Fibroblast of skin of left quadriceps (primary cell): Measurements from ENCODE around the gene RNF32.

Experiments used
- DNase-seq, 2 experiments: peaks; one replicate each; pipeline ENCODE4 v3.0.0-alpha.2; 2013; ENCODE audit warnings: low read depth in 2 of 2

RNF32 gene

GRCh38 chr7:156640257-156640948, at the start of gene RNF32:
RNF32 (plus strand) TSS chr7:156640774; CDS start chr7:156643878, 3,104 bp downstream.
- peak; percentile 78 to 82 for DNase-seq

GRCh38 chr7:156592155-156592884, 48.3 kb upstream of the RNF32 start:
- DNase-seq, result no peak

GRCh38 chr7:156594283-156595080, 46.1 kb upstream of the RNF32 start:
- DNase-seq, result no peak

- DNase-seq, result no peak
These were observed 40.1 kb upstream of the RNF32 start for GRCh38 chr7:156600496-156600895.

- no peak for DNase-seq
These were observed 38.3 kb upstream of the RNF32 start for GRCh38 chr7:156602283-156602682.

GRCh38 chr7:156603011-156603410, 37.6 kb upstream of the RNF32 start:
- DNase-seq, result no peak

GRCh38 chr7:156603629-156604028, 36.9 kb upstream of the RNF32 start:
- no peak for DNase-seq

- no peak for DNase-seq
These were observed 36.3 kb upstream of the RNF32 start for GRCh38 chr7:156604311-156604710.

- DNase-seq, result no peak
These were observed 35.5 kb upstream of the RNF32 start for GRCh38 chr7:156604836-156605695.

GRCh38 chr7:156606135-156606534, 34.4 kb upstream of the RNF32 start:
- DNase-seq, result no peak

- DNase-seq, result no peak
These were observed 33.8 kb upstream of the RNF32 start for GRCh38 chr7:156606691-156607331.

GRCh38 chr7:156607332-156608172, 33.0 kb upstream of the RNF32 start:
- DNase-seq, result no peak

GRCh38 chr7:156608173-156608478, 32.4 kb upstream of the RNF32 start:
- DNase-seq, result no peak

- no peak for DNase-seq
These were observed 31.3 kb upstream of the RNF32 start for GRCh38 chr7:156609010-156609877.

GRCh38 chr7:156610130-156610529, 30.4 kb upstream of the RNF32 start:
- no peak for DNase-seq

- DNase-seq, result no peak
These were observed 30.0 kb upstream of the RNF32 start for GRCh38 chr7:156610601-156611000.

- no peak for DNase-seq
These were observed 29.3 kb upstream of the RNF32 start for GRCh38 chr7:156611014-156612010.

- no peak for DNase-seq
These were observed 27.6 kb upstream of the RNF32 start for GRCh38 chr7:156612930-156613329.
